Esophagus muscularis mucosa (tissue), 4 donors: ENCODE results near the gene PRR5L. TPM values are rescaled to one million over a fixed set of nuclear protein-coding genes. Genes with fewer than 3 reads are reported as not detected.
"Not testable (repeated sequence)": the region's sequence is repeated elsewhere in the genome, so short reads cannot be mapped to it uniquely, and the experiment has no call there.

ENCODE experiments used
- DNase-seq: peaks from one replicate; pipeline ENCODE4 v3.0.0-alpha.2; 2017; ENCODE audit errors: extremely low spot score
- H3K27ac ChIP-seq, 4 donors: fragments of 200-600 bp; sonication (generic); replicated peaks in 1 of 4; 1 replicate in 3 of 4; 2 replicates in 1 of 4; pipeline ENCODE4 v1.5.1; 2016 to 2019; ENCODE audit warnings: mild to moderate bottlenecking in 1 of 4
- H3K27me3 ChIP-seq, 4 donors: fragments of 200-600 bp; sonication (generic); one replicate each; pipeline versions ENCODE4 v1.5.1 to v1.6.0; 2016 to 2019
- H3K36me3 ChIP-seq, 4 donors: fragments of 200-600 bp; sonication (generic); one replicate each; pipeline ENCODE4 v1.5.1; 2016 to 2019
- H3K4me1 ChIP-seq, 4 donors: fragments of 200-600 bp; sonication (generic); one replicate each; pipeline ENCODE4 v1.5.1; 2016 to 2019
- H3K4me3 ChIP-seq, 4 donors: fragments of 200-600 bp; sonication (generic); 1 replicate in 2 of 4; 2 replicates in 2 of 4; pipeline ENCODE4 v1.5.1; 2016 to 2019; ENCODE audit warnings: mild to moderate bottlenecking in 4 of 4, moderate library complexity in 1 of 4
- H3K9me3 ChIP-seq, 4 donors: fragments of 200-600 bp; sonication (generic); 1 replicate in 3 of 4; 2 replicates in 1 of 4; pipeline ENCODE4 v1.5.1; 2016 to 2019
- CTCF ChIP-seq, 3 experiments: fragments of 200-600 bp in 2 of 3; fragments of 450-650 bp in 1 of 3; sonication (generic) in 2 of 3; IDR thresholded peaks; one replicate each; pipeline ENCODE4 v1.5.1; 2017 to 2019; ENCODE audit warnings: antibody characterized with exemption in 3 of 3, mild to moderate bottlenecking in 2 of 3, moderate library complexity in 1 of 3
- EP300 ChIP-seq: sonication (generic); formaldehyde crosslinking; IDR thresholded peaks from one replicate; pipeline ENCODE4 v1.6.1; 2017; ENCODE audit warnings: antibody characterized with exemption
- POLR2A ChIP-seq: fragments of 450-650 bp; IDR thresholded peaks from one replicate; pipeline ENCODE4 v1.6.1; 2017; ENCODE audit warnings: antibody characterized with exemption, moderate library complexity, mild to moderate bottlenecking, low read depth
- POLR2AphosphoS5 ChIP-seq, 2 donors: sonication (generic); formaldehyde crosslinking; IDR thresholded peaks; one replicate each; pipeline ENCODE4 v1.6.1; 2017; ENCODE audit warnings: antibody characterized with exemption in 2 of 2
- WGBS: methylation state at CpG from one replicate; pipeline ENCODE4 v1.1.5; 2018; 5-methylcytosine and 5-hydroxymethylcytosine counted together
- intact Hi-C: fragments of 100-400 bp; cut with DNase I; formaldehyde crosslinking; loops from one replicate; pipeline ENCODE4 v1.15.1; 2023
- total RNA-seq, 4 donors: library from RNA; depleted of rRNA; stranded (reverse); fragments of >200 nt; gene quantifications; one replicate each; pipeline versions ENCODE4 v1.1.0 to v1.2.1, GENCODE V29; 2016

The PRR5L gene
- total RNA-seq, 4 donors from 2014 or later: 1.7 to 9.6 (median 3.1) TPM

- H3K27ac ChIP-seq: no peak overlapping the region
- intact Hi-C loops: no loop called here
- 65% methylated on average over 1 of the region's 1 CpG for WGBS
- H3K9me3 ChIP-seq: no peaks in the 10 kb centered on the region
- no peak for DNase-seq
- TF ChIP-seq CTCF (IDR thresholded peaks at IDR 0.05): no peak
- TF ChIP-seq POLR2A: no peak
- TF ChIP-seq POLR2AphosphoS5 (IDR thresholded peaks at IDR 0.05): no peak
- no peak for TF ChIP-seq EP300
- H3K36me3 ChIP-seq: peaks cover 0 to 6% (median 0%) of the 10 kb centered on the region in 4 donors
- H3K4me3 ChIP-seq: no peak overlapping the region
- no peaks in the 10 kb centered on the region for H3K27me3 ChIP-seq
- peaks cover 0 to 4% (median 0%) of the 10 kb centered on the region in 4 donors for H3K4me1 ChIP-seq
Observed at GRCh38 chr11:36475192-36475591, 179.1 kb downstream of the PRR5L start.

GRCh38 chr11:36478700-36479329, 182.7 kb downstream of the PRR5L start:
- Histone ChIP-seq H3K27me3 (no peaks in the 10 kb centered on the region), H3K4me1 (no peaks in the 10 kb centered on the region), H3K27ac (no peak overlapping the region), H3K9me3 (no peaks in the 10 kb centered on the region), H3K36me3 (peaks cover 0 to 11% (median 1%) of the 10 kb centered on the region in 4 donors), H3K4me3 (no peak overlapping the region)
- no peak for DNase-seq
- 26% methylated on average over 2 of the region's 2 CpGs for WGBS
- no peak for TF ChIP-seq EP300
- no peak for TF ChIP-seq POLR2A
- TF ChIP-seq CTCF (IDR thresholded peaks at IDR 0.05): peak; percentile 27 to 35 (median 32)
- TF ChIP-seq POLR2AphosphoS5 (IDR thresholded peaks at IDR 0.05): no peak
- intact Hi-C loops: no loop called here

GRCh38 chr11:36480833-36481232, 184.7 kb downstream of the PRR5L start:
- H3K27me3 ChIP-seq: no peaks in the 10 kb centered on the region
- H3K4me3 ChIP-seq: no peak overlapping the region
- peaks cover 10 to 31% (median 18%) of the 10 kb centered on the region in 4 donors for H3K36me3 ChIP-seq
- peaks cover 0 to 5% (median 0%) of the 10 kb centered on the region in 4 donors for H3K4me1 ChIP-seq
- intact Hi-C loops: no loop called here
- H3K27ac ChIP-seq: no peak overlapping the region
- DNase-seq: no peak
- no peaks in the 10 kb centered on the region for H3K9me3 ChIP-seq
- TF ChIP-seq CTCF (IDR thresholded peaks at IDR 0.05): no peak
- TF ChIP-seq POLR2AphosphoS5 (IDR thresholded peaks at IDR 0.05): no peak
- TF ChIP-seq EP300: no peak
- no peak for TF ChIP-seq POLR2A

- Histone ChIP-seq H3K4me1 (peaks cover 0 to 16% (median 5%) of the 10 kb centered on the region in 4 donors), H3K36me3 (peaks cover 19 to 52% (median 29%) of the 10 kb centered on the region in 4 donors)
- H3K9me3 ChIP-seq, DNase-seq, intact Hi-C loops, H3K27me3 ChIP-seq, H3K4me3 ChIP-seq, H3K27ac ChIP-seq: not testable (repeated sequence)
- 98% methylated on average over 3 of the region's 4 CpGs for WGBS
Observed at GRCh38 chr11:36483042-36483441, 187.0 kb downstream of the PRR5L start.

- Histone ChIP-seq H3K9me3 (no peaks in the 10 kb centered on the region), H3K27ac (no peak overlapping the region), H3K36me3 (peaks cover 36 to 74% (median 52%) of the 10 kb centered on the region in 4 donors), H3K4me3 (no peak overlapping the region), H3K27me3 (no peaks in the 10 kb centered on the region), H3K4me1 (peaks cover 0 to 22% (median 7%) of the 10 kb centered on the region in 4 donors)
- WGBS: 76% methylated on average over 6 of the region's 6 CpGs
- intact Hi-C loops: no loop called here
- DNase-seq: no peak
- TF ChIP-seq CTCF (IDR thresholded peaks at IDR 0.05) (no peak), POLR2AphosphoS5 (IDR thresholded peaks at IDR 0.05) (no peak), EP300 (no peak), POLR2A (no peak)
Observed at GRCh38 chr11:36485298-36486002, 189.4 kb downstream of the PRR5L start.
